Measurements from ENCODE around the gene STPG3.

The STPG3 gene
- long read RNA-seq, donor 1, result 0 reads
- long read RNA-seq, donor 2, result 0 reads
- long read RNA-seq, donor 3, result 0 reads
- long read RNA-seq, donor 4, result 0 reads
- long read RNA-seq, donor 5, result 0 reads
- long read RNA-seq, donor 6, result 0 reads
- long read RNA-seq, donor 7, result 0 reads
- long read RNA-seq, donor 8, result 0 reads

- DNase-seq, result no peak
Observed at GRCh38 chr9:137251194-137251461, at the start of gene STPG3. TSS of gene STPG3 (plus strand) at chr9:137251286. CDS start at chr9:137251287, 1 bp downstream.

- no peak for DNase-seq
Observed at GRCh38 chr9:137202966-137203365, 48.1 kb upstream of the STPG3 start.

GRCh38 chr9:137204731-137205125, 46.4 kb upstream of the STPG3 start:
- no peak for DNase-seq

GRCh38 chr9:137205126-137206069, 45.7 kb upstream of the STPG3 start, which contains the start of the genes NDOR1 and TMEM203:
TSS of gene NDOR1 (plus strand) at chr9:137205700. CDS start at chr9:137205778, 78 bp downstream.
TSS of gene TMEM203 (minus strand) at chr9:137205648. CDS start at chr9:137205414, 234 bp downstream.
- peak; percentile 88 for DNase-seq

GRCh38 chr9:137206602-137207001, 44.5 kb upstream of the STPG3 start:
- no peak for DNase-seq

- DNase-seq, result no peak
Observed at GRCh38 chr9:137211532-137211931, 39.6 kb upstream of the STPG3 start.

- no peak for DNase-seq
Observed at GRCh38 chr9:137212520-137212919, 38.6 kb upstream of the STPG3 start.

- no peak for DNase-seq
Observed at GRCh38 chr9:137213160-137214060, 37.7 kb upstream of the STPG3 start.

GRCh38 chr9:137214620-137215019, 36.5 kb upstream of the STPG3 start:
- DNase-seq, result no peak

- DNase-seq, result no peak
Observed at GRCh38 chr9:137215196-137215986, 35.7 kb upstream of the STPG3 start.

- DNase-seq, result no peak
Observed at GRCh38 chr9:137216188-137216965, 34.7 kb upstream of the STPG3 start.

GRCh38 chr9:137217276-137218211, 33.5 kb upstream of the STPG3 start:
- no peak for DNase-seq

GRCh38 chr9:137218212-137218753, 32.8 kb upstream of the STPG3 start:
- DNase-seq, result no peak

GRCh38 chr9:137218754-137219271, 32.3 kb upstream of the STPG3 start:
- DNase-seq, result no peak

- no peak for DNase-seq
Observed at GRCh38 chr9:137219757-137220316, 31.2 kb upstream of the STPG3 start.

- DNase-seq, result no peak
Observed at GRCh38 chr9:137220317-137221094, 30.6 kb upstream of the STPG3 start.

- DNase-seq, result no peak
Observed at GRCh38 chr9:137221095-137221505, 30.0 kb upstream of the STPG3 start.

- DNase-seq, result peak; percentile 31
Observed at GRCh38 chr9:137221506-137222111, 29.5 kb upstream of the STPG3 start.
